Stimulated activated CD4-positive, alpha-beta T cell treated with anti-CD3 and anti-CD28 coated beads, Interleukin-4, amount 100 ng/mL, for 24 hours (primary cell): ENCODE data around the gene CTSA.
"Not testable (repeated sequence)": the region's sequence is repeated elsewhere in the genome, so short reads cannot be mapped to it uniquely, and the experiment has no call there.

Experiments used
- DNase-seq: peaks from one replicate; pipeline ENCODE4 v3.0.0-alpha.2; 2020

Gene CTSA

GRCh38 chr20:45867136-45867818 lies 23.9 kb upstream of the CTSA start:
- no peak for DNase-seq

DNA sequence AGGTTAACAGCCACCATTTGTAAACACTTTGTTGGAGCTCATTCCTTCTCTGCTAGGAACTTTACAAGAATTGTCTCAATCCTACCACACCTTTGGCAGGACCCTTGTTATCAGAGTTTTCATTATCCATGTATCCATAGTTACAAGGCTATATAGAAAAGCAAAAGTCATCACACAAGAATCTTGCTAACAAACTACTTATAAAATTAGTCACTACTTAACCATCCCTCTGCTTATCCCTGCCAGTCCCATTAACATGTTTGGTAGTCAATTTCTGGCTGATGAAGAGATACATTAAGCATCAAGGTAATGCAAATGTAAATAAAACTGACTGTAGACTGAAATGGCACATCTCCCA lies 23.3 kb upstream of the CTSA start:
- DNase-seq, result no peak

DNA sequence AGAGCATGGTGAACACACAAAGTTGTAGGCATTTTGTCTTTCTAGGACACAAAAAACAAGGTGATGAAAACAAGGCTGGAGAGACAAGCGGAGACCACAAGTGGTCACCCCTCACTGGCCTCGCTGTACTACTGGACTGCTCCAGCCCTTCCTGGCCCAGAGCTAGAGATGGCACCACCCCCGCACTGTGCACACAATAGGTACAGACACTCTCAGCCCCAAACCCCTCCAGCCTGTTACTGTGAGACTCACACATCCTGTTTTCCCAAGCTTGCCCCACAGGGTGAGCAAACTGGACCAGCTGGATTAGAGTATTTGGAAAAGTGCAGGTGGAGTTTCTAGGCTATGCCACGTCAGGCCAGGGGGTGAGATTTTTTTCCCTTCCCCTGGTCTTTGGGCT lies 18.5 kb upstream of the CTSA start:
- no peak for DNase-seq

DNA sequence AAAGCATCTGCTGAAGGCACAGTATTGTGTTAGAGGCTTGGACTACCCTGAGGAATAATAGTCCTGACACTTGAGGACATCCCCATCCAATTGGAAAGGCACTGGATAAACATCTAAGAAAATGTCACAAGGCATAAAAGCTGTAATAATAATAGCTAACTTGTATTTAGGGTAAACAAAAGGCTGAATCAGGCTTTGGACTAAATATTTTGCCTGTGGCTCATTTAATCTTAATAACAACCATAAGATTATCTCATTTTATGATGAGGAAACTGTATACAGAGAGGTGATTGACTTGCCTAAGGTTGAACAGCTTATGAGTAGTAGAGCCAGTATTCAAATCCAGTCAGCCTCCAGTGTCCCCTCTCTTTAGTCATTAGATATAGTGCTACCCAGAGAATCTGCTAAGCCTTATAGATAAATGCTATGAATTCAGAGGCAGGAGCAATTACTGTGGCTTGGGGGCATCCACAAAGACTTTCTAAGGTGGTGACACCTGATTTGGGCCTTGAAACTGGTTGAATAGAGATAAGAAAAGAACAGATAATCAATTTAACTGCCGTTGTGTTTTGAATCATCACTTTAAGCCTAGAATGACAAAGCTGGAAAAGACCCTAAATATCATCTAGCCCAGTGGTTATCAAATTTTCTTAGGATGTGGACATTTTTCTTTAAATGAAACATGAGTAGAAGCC lies 17.6 kb upstream of the CTSA start:
- DNase-seq, result no peak

GRCh38 chr20:45874104-45874481 lies 17.0 kb upstream of the CTSA start:
- DNase-seq, result not testable (repeated sequence)

DNA sequence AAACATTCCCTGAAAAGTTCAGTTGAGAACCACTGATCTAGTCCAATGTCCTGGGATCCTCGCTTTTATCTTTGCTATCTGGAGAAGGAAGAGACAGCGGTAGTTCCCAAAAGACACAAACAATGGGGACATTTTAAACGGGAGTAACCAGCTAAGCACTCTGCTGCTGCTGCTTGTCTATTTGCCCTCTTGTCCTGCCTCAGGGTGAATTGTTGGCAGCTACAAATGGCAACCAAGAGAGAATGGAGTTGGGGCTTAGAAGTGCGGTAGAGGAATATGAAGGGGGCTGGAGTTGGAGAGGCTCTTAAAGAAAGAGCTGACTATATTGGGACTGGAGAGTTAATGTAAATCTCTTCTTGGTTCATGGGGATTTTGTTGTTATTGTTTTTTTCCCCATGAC lies 16.6 kb upstream of the CTSA start:
- DNase-seq, result no peak

DNA sequence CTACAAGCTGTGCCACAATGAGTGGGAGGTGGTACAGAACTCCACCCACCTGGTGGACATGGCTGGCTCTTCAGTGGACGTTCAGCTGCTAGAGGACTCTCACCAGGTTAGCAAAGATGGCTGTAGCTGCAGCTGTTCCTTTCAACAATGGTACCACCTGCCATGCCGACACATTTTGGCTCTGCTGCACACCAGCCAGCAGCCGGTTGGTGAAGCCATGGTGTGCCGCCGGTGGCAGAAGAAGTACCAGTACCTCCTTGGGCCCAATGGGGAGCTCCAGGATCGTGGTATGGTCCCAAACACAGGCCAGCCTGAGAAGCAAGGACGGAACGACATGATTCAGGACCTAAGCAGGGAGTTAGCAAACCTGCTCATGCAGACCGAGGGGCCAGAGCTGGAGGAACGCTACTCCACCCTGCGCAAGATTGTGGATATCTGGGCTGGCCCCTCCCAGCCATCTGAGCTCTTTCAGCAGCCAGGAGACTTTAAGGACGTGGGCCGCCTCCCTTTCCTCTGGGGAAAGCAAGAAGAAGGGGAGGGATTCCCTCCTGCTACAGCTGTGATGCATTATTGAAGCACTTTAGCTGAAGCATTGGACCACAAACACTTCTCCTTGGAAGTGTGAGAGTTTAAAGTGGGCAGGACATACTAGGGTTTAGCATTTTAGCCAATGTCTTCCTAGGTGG lies 12.9 kb upstream of the CTSA start:
- DNase-seq, result no peak

DNA sequence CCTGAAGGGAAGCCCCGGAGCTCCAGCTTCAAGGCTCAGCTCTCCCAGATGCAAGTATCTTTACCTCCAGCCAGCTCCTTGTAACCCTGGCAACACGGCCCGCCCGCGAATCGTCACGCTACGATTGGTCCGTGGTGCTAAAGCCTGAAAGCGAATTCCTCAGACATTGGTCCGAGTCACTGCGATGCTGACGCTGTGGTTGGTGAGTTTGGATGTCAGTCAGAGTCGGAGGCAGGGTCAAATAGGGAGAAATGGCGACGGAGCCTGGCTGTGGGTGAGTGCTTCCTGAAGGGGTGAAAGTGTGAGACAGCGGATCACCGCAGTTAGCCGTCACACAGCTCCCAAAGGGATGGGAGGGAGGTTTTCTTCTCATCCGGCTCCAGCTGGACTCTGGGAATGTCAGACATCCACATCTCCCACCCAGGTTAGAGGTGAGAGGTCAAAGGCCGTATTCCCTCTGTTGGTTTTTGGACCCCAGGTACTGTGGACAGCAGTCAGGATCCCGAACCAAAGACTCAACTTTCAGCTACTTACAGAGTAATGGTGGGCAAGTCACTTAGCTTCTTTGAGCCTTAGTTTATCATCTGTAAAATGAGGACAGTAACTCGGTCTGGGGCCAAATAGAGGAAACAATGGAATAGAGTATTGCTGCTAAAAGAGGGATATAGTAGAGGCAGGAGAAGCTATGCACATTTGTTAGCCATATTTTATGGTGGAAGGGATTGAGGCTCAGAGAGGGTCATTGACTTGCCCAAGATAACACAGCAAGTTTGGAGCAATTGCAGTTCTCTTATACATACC lies 9.9 kb upstream of the CTSA start, which contains the start of gene ZSWIM1:
ZSWIM1 (plus strand) TSS at position 240 of the 801 bp plus-strand sequence. CDS start 1,366 bp downstream, outside the sequence.
- DNase-seq, result peak; percentile 99

DNA sequence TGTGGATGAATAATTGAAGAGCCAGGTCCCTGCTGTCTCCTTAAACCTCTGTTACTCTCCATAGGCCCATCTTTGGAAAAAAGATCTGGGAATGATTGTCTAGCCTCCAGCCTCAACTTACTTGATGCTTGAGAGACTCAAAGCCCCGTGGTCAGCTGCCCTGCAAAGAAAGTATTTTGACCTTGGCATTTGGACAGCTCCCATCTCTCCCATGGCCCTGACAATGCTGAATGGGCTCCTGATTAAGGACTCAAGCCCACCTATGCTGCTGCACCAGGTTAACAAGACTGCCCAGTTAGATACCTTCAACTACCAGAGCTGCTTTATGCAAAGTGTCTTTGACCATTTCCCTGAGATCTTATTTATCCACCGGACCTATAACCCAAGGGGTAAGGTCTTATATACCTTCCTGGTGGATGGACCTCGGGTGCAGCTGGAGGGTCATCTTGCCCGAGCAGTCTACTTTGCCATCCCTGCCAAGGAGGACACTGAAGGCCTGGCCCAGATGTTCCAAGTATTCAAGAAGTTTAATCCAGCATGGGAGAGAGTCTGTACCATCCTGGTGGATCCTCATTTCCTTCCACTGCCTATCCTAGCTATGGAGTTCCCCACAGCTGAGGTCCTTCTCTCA lies 8.6 kb upstream of the CTSA start:
- DNase-seq, result no peak

DNA sequence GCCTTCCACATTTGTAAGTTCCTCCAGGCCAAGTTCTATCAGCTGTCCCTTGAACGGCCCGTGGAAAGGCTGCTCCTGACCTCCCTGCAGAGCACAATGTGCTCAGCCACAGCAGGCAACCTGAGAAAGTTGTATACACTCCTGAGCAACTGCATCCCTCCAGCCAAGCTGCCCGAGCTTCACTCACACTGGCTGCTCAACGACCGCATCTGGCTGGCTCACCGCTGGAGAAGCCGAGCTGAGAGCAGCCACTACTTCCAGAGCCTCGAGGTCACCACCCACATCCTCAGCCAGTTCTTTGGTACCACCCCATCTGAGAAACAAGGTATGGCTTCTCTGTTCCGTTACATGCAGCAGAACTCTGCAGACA lies 8.1 kb upstream of the CTSA start:
- no peak for DNase-seq

GRCh38 chr20:45886590-45887345 lies 4.4 kb upstream of the CTSA start:
- no peak for DNase-seq

- no peak for DNase-seq
Measured at GRCh38 chr20:45887346-45887715, 3.8 kb upstream of the CTSA start, which contains the start of gene SPATA25. SPATA25 (minus strand) TSS chr20:45887622; CDS start chr20:45887590, 32 bp downstream.

GRCh38 chr20:45888681-45889080 lies 2.5 kb upstream of the CTSA start:
- DNase-seq, result no peak

DNA sequence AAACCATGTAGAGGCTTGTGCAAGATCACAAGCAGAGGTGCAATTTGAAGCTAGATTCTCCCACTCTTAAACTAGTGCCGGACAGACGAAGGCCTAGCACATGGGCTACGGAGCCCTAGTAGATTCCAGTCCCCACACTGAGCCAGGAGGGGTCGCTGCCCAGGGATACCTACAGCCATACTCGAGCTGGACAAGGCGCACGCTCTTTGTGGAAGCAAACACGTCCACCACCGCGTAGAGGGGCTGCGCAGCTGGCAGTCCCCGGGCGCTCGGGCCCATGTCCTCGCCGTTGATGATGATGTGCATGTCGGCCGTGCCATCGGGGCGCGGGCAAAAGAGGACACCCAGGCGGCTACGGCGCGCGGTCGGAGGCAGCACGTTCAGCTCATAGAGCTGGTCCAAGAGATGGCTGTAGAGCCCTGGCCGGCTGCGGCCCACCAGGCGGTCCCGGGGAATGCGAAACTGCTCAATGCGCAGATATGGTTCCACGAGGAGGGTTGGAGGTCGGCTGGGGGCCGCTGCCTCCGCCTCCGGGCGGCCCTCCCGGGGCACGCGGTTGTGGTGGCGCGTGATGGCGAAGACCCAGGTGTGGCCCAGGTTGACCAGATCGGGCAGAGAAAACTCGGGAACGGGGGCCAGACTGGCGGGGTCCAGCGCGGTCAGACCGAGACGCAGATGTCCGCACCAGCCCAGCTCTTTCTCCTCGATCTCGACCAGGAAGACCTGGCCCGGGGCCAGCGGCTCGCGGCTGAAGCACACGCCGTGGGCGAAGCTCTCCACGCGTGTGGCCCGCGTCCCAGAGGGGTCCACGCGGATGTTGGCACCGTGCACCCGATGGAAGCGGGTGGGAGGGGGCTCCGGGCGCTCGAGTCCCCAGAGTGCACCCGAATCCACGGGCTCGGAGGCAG lies 804 bp upstream of the CTSA start:
- peak; percentile 45 for DNase-seq

- DNase-seq, result no peak
Measured at GRCh38 chr20:45892049-45892825, 1.1 kb downstream of the CTSA start.

- DNase-seq, result peak; percentile 33
Measured at GRCh38 chr20:45892828-45893500, 1.8 kb downstream of the CTSA start.

DNA sequence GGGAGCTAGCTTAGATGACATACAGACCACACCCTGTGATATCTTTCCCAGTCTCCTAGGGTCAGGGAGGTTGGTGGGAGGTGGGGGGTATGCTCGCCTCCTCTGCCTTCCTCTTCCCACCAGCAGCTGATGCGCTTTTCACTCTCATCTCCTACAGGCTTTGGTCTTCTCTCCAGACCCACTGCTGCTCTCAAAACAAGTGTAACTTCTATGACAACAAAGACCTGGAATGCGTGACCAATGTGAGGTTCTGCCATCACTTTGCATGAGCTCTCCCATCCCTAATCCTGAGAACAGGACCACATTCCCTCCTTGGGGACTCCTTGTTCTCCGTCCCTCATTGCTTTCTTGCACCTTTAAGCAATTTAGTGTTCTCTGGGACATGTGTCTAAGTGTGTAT lies 2.7 kb downstream of the CTSA start:
- DNase-seq, result no peak

DNA sequence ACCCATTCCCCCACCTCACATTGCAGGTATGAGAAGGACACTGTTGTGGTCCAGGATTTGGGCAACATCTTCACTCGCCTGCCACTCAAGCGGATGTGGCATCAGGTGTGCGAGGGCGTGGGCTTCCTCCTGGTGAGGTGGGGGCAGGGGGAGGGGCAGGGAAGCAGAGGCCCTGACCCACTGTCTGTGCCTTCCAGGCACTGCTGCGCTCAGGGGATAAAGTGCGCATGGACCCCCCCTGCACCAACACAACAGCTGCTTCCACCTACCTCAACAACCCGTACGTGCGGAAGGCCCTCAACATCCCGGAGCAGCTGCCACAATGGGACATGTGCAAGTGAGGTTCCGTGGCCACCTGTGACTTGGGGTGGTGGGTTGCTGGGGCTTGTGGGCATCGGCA lies 3.7 kb downstream of the CTSA start:
- no peak for DNase-seq

- no peak for DNase-seq
Measured at GRCh38 chr20:45896641-45897161, 5.6 kb downstream of the CTSA start.
